A204.1 (cell line): ENCODE results near the gene ZNF286A.
"Not testable (repeated sequence)": the region's sequence is repeated elsewhere in the genome, so short reads cannot be mapped to it uniquely, and the experiment has no call there.

Source experiments
- FAIRE-seq: peaks from 2 replicates; lab custom pipeline; 2012; peaks lifted over from hg19 to GRCh38; lab: Jason Lieb, UNC

ZNF286A gene

GRCh38 chr17:15699937-15700336, 385 bp downstream of the ZNF286A start:
- not testable (repeated sequence) for FAIRE-seq

- FAIRE-seq = not testable (repeated sequence)
Observed at GRCh38 chr17:15704239-15704638, 4.7 kb downstream of the ZNF286A start.

DNA sequence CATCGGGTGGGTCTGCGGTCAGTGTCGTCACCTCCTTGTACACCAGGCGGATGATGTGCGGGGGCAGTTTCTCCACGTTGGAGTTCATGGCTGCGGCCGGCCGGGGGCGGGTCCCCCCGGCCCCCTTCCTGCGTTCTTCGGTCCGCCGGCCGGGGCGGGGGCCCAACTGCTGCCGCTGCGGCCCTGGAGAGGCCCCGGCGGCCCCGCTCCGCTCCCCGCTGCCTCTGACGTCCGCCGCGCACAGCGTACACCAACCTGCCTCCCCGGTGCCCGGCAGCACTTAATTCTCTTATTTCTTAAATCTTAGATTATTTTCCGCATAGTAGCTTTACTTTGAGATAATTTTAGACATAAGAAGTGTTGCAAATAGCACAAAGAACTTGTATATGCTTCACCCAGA, 5.3 kb downstream of the ZNF286A start:
- not testable (repeated sequence) for FAIRE-seq

GRCh38 chr17:15708879-15709278, 9.3 kb downstream of the ZNF286A start:
- FAIRE-seq = not testable (repeated sequence)

GRCh38 chr17:15716601-15717563, 17.3 kb downstream of the ZNF286A start:
- FAIRE-seq = not testable (repeated sequence)

DNA sequence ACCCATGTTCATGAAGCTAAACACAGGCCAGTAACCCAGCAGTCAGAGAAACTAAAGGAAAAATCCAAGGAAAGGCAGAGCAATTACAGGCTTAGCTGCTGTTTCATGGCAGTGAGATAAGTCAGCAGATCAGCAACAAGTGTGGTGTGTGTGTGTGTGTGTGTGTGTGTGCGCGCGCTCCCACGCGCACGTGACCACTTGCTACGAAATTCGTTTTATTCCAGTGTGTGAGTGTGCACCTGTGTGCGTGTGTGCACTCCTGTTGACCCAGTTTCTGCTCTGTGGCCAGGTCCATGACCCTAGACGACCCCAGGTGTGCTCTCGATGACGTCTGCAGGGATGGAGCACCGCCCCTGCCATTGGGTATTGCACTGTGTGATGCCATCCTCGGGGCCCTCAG, 31.0 kb downstream of the ZNF286A start:
- FAIRE-seq = not testable (repeated sequence)

GRCh38 chr17:15731900-15732299, 32.3 kb downstream of the ZNF286A start, which contains the start of gene TBC1D26:
Gene TBC1D26, plus strand, starts transcription at chr17:15732283. Its CDS starts 3,066 bp downstream, at chr17:15735349.
- FAIRE-seq = not testable (repeated sequence)

- not testable (repeated sequence) for FAIRE-seq
Observed at GRCh38 chr17:15733174-15733789, 33.7 kb downstream of the ZNF286A start.

DNA sequence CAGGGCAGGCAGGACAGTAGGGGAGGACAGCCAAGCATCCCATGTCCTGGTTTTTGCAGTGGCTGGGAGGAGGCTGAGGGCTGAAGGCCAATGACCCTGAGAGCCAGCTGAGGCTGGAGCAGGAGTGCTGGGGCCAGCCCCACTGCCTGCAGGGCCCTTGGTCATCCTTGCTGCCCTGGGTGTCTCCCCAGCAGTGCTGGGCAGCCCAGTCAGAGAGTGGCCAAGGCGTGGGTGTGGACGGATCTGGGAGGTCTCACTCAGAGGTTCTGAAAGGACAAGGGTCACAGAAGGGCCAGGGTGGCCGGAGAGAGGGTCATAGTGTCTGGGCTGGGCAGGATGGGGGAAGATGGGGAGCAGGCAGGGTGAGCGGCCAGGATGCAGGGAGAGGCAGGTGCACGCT, 37.0 kb downstream of the ZNF286A start:
- not testable (repeated sequence) for FAIRE-seq

GRCh38 chr17:15738066-15738465, 38.5 kb downstream of the ZNF286A start:
- FAIRE-seq = no peak

GRCh38 chr17:15739259-15739658, 39.7 kb downstream of the ZNF286A start:
- FAIRE-seq = not testable (repeated sequence)

GRCh38 chr17:15740041-15740440, 40.5 kb downstream of the ZNF286A start:
- not testable (repeated sequence) for FAIRE-seq

DNA sequence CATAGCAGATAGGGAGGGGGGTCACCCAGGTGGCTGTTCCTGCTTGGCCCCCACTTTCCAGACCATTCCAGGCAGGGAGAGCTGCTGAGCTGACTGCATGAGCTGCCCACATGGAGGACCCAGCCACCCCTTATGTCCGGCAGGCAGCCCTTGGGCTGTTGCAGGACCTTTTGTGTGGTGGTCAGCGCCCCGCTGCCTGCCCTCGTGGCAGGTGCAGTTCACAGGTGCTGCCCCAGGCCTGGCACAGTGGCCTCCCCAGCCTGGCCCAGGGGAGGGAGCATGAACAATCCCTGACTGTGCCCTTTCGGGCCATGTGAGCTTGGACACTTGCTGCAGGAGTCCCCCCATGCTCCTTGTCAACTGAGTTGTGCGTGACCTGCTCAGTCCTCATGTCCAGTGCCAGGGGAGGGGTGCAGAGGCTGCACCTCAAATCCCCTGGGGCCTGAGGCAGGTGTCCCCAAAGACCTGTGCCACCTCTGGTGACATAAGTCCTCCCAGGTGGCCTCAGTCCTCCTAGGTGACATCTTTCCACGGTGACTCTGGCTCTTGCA, 41.1 kb downstream of the ZNF286A start:
- no peak for FAIRE-seq

DNA sequence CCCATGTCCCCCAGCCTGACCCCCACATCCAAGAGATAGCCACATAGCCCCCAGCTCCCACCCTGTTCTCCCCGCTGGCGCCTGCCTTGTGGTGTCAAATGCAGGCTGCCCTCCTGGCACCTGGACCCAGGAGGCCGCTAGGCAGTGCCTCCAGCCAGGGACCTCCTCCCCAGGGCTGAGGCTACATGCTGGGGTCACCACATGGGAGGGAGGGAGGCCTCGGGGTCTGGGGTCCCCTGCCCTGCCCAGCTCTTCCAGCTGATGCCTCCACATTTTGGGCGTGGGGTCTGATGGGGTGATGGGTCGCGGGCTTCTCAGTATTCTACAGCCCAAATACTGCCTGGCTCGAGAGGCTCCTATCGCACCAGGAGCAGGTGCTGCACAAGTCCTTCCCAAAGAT, 42.1 kb downstream of the ZNF286A start:
- no peak for FAIRE-seq

GRCh38 chr17:15742051-15742795, 42.7 kb downstream of the ZNF286A start:
- no peak for FAIRE-seq

GRCh38 chr17:15742921-15743320, 43.4 kb downstream of the ZNF286A start:
- FAIRE-seq = no peak

GRCh38 chr17:15744074-15744676, 44.6 kb downstream of the ZNF286A start:
- no peak for FAIRE-seq

DNA sequence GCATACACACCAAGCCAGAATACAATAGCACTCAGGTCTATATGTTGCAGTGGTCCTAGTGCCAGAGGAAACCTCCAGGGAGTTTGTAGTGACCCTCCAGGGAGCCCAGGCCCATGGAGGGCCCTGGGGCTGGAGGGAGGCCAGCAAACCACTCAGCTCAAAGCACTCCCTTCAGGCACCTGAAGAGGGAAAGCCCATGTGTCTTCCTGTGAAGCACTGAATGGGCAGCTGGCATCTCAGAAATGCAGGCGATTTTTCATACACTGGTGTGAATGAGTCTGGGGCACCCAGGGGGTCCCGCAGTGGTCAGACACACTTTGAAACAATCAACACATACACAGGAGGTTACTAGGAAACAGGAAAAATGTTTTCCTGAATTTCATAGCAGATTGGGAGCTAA, 45.3 kb downstream of the ZNF286A start:
- FAIRE-seq = no peak

- not testable (repeated sequence) for FAIRE-seq
Observed at GRCh38 chr17:15749403-15749802, 49.9 kb downstream of the ZNF286A start.

GRCh38 chr17:15768865-15769533, 69.4 kb downstream of the ZNF286A start:
- not testable (repeated sequence) for FAIRE-seq
